Prostate gland (tissue), 2 donors: ENCODE results near the gene SLC27A2.

Experiments
- CTCF ChIP-seq, 4 experiments: fragments of 200-600 bp in 2 of 4; fragments of 450-650 bp in 2 of 4; sonication (generic) in 2 of 4; IDR thresholded peaks; 1 replicate in 3 of 4; 2 replicates in 1 of 4; pipeline ENCODE4 v1.5.1; 2016 to 2019; ENCODE audit warnings: antibody characterized with exemption in 4 of 4, mild to moderate bottlenecking in 2 of 4, moderate library complexity in 2 of 4
- POLR2A ChIP-seq: fragments of 450-650 bp; IDR thresholded peaks from one replicate; pipeline ENCODE4 v1.6.1; 2016; ENCODE audit warnings: antibody characterized with exemption, mild to moderate bottlenecking

GRCh38 chr15:50256188-50257041 is 74.4 kb downstream of the SLC27A2 start:
- no peak for TF ChIP-seq POLR2A
- TF ChIP-seq CTCF (IDR thresholded peaks at IDR 0.05): no peak
